AG09309 (cell line): ENCODE data around the gene MARK2.

Source experiments
- DNase-seq: peaks from one replicate; pipeline ENCODE4 v3.0.0-alpha.2; 2010; ENCODE audit warnings: low read depth
- H3K4me3 ChIP-seq: 2 replicates; pipeline ENCODE4 v1.5.1; 2011; ENCODE audit warnings: mild to moderate bottlenecking, low read depth, low read length, moderate library complexity; ENCODE audit not compliant: control insufficient read depth
- TF ChIP-seq, protein P1 (sequence below): IDR thresholded peaks from 2 replicates; pipeline ENCODE4 v1.5.1; 2011; ENCODE audit warnings: mild to moderate bottlenecking, low read depth, low read length, inconsistent platforms; ENCODE audit not compliant: insufficient read depth, control insufficient read depth; ENCODE audit errors: missing control alignments

The MARK2 gene

DNA sequence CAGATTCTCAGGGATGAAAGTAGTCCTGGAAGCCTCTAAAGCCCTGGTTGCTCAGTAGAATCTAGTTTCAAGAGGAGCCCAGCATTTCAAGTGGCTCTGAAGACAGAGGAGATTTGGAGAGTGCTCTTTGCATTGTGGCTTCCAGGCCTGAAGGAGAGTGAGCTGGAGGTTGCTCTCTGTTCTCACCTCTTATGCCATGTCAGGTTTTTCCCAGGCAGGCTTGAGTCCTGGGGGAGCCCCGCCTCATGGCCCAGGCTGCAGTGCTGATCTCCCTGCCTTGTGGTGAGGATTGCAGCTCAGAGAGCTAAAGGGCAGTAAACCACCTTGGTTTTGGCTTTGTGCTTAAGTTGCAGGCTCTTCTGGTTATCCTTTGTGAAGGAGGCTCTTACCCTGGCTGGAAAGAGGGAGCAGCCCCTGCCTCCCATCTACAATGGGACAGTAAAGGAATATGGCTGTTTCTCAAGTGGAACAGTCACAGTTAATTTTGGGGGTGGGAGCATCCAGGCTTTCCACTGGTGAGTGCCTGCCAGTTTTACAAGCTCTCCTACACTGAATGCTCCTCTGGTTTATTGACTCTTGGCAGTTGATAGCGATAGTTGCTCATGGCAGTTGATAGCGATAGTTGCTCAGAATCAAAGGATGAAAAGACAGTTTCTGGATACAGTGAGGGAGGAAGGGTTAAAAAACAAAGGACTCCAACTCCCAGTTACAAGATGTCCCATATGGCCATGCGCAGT, 45.5 kb downstream of the MARK2 start:
- no peak overlapping the region for H3K4me3 ChIP-seq
- TF ChIP-seq, protein P1, sequence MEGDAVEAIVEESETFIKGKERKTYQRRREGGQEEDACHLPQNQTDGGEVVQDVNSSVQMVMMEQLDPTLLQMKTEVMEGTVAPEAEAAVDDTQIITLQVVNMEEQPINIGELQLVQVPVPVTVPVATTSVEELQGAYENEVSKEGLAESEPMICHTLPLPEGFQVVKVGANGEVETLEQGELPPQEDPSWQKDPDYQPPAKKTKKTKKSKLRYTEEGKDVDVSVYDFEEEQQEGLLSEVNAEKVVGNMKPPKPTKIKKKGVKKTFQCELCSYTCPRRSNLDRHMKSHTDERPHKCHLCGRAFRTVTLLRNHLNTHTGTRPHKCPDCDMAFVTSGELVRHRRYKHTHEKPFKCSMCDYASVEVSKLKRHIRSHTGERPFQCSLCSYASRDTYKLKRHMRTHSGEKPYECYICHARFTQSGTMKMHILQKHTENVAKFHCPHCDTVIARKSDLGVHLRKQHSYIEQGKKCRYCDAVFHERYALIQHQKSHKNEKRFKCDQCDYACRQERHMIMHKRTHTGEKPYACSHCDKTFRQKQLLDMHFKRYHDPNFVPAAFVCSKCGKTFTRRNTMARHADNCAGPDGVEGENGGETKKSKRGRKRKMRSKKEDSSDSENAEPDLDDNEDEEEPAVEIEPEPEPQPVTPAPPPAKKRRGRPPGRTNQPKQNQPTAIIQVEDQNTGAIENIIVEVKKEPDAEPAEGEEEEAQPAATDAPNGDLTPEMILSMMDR, result no peak
- DNase-seq, result no peak

DNA sequence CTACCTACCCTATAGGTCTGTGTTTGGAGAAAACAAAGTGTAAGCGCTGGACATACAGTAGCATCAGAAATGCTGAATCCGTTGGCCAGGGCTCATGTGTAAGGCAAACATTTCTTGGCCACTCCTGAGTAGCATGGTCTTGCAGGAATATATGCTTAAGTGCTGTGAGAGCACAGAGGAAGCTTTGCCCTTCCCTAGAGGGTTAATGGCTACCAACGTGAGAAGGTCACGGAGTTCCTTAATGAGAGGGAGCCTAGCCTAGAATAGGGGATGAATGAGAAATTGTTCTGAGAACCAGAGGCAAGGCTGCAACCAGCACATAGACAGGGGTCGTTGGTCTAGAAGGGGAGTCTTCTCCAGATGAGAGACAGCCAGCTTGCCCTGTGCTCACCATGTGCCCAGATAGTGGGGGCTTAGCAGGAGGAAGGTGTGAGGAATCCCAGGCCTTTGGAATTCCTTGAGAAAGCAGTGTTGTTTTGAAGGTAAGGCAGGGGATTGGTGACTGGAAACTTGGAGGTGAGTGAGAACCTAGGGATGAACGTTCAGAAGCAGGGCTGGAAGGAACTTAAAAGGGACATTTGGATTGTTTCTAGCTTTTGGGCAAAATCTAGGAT, 48.6 kb downstream of the MARK2 start:
- TF ChIP-seq, protein P1, result no peak
- no peak for DNase-seq
- no peak overlapping the region for H3K4me3 ChIP-seq

DNA sequence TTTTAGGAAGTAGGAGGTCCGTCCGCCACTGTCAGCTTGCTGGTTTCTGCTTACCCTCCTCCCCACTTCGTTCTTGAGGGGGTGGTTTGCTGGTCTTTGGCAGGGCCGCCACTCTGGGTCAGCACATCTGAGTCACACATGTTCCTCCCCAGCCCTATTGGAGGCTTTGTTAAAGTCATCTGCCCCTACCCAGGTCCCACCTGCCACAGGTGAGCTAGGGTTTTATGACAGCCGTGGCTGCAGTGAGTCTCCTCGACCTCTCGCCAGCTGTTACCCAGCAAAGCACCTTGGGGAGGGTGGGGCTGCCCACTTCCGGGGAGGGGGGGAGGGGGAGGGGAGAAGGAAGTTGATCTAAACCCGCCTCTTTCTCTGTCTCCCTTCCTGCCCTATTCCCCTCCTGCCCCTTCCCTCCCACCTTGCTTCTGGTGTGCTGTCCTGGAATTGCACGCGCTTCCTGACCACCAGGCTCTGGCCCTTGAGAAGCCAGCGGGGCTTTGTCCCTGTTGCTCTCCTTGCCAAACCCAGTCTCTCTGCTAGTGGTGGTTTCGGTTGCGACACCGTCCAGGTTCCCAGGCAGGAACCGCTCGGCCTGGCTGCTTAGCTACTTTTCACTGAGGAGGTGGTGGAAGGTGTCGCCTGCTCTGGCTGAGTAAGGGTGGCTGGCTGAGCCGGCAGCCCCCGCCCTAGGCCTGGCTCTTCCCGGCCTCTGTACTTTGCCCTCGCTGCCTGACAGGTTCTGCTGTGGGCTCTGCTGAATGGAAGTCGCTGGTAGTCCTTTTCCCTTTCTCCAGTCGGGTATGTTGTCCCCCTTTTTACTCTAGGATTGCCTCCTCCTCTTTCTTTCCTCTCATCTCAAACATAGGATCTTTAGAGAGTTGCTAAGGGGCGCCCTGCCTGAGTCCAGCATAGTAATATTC, 49.5 kb downstream of the MARK2 start:
- TF ChIP-seq, protein P1, result no peak
- H3K4me3 ChIP-seq, result no peak overlapping the region
- DNase-seq, result no peak

DNA sequence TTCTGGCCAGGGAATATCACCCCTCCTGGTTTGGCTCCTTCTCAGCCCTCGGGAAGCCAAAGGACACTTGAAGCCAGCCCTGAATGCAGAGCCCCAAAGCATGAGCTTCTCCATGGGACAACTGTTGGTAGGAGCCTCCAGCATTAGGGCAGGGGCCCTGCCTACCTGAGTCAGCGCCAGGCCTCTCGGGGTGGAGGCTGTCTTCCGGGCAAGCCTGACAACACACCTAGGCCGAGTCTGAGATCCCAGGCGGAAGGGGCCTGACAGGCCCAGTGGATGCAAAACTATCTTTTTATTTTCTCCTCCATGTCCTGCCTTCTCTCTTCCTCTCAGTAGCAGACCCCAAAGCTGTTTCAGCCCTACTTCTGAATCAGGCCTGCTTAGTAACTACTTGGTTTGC, 50.4 kb downstream of the MARK2 start:
- no peak for DNase-seq
- no peak overlapping the region for H3K4me3 ChIP-seq
- TF ChIP-seq, protein P1, result no peak

DNA sequence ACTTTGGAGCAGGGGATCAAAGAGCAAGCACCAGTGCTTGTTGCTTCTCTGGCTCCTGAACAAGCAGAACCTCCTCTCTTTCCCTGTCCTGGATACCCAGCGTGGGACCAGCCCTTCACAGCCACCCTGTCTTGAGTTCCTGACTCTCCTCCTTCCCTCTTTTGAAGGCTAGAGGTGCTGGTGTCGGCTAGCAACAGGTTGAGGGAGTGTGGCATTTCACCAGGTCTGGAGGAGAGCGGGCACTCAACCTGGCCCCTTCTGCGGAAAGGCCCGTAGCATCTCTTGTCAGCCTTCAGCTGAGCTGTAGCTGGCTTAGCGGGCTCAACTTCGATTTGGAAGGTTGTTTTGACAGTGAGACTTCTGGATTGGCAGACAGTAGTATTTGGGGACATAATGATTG, 51.5 kb downstream of the MARK2 start:
- TF ChIP-seq, protein P1, result no peak
- DNase-seq, result no peak
- no peak overlapping the region for H3K4me3 ChIP-seq

DNA sequence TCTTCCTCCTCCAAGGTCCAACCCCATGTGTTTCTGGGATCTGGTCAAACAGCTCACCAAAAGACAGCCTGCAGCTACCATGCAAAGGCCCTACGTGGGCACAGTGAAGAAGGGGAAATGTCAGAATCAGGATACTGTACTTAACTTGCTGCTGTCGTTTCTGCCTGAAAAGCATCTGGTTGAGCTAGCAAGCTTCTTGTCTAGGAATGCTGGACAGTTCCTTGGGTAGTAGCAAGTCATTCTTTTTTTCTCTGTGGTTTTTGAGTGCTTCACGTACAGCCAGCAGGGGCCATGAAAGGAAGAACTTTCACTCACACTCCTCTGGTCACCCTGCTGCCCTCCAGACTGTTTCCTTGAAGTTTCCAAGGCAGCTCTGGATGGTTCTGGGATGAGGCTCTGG, 53.3 kb downstream of the MARK2 start:
- TF ChIP-seq, protein P1, result no peak
- no peak for DNase-seq
- H3K4me3 ChIP-seq, result no peak overlapping the region
